Measurements from ENCODE around the gene RNPEP. TPM values are rescaled to one million over a fixed set of nuclear protein-coding genes. Genes with fewer than 3 reads are reported as not detected.

The RNPEP gene
- polyA plus RNA-seq, 3 donors, result 108 to 153 (median 127) TPM

GRCh38 chr1:202016811-202017748, 34.6 kb downstream of the RNPEP start:
- no peaks in the 10 kb centered on the region for H3K27me3 ChIP-seq (ENCODE audit: control insufficient read depth in 2 of 2, insufficient read depth in 2 of 2, low read length in 2 of 2)
- Mint-ChIP-seq H3K4me1 (no peaks in the 10 kb centered on the region), H3K27me3 (ENCODE audit: low read depth in 3 of 3) (peaks cover 0 to 6% (median 2%) of the 10 kb centered on the region in 3 donors), H3K4me3 (no peak overlapping the region), H3K36me3 (peaks cover 13 to 24% of the 10 kb centered on the region in 2 donors), H3K27ac (no peak overlapping the region), H3K9me3 (no peaks in the 10 kb centered on the region)
- H2AFZ ChIP-seq (ENCODE audit: insufficient read depth, low read depth, low read length, poor library complexity, severe bottlenecking), result no peak overlapping the region
- H3K4me2 ChIP-seq (replicated peaks; ENCODE audit: extremely low read depth, low read length, poor library complexity, severe bottlenecking), result no peak overlapping the region
- H3K9ac ChIP-seq (ENCODE audit: insufficient read depth, low read length, poor library complexity, severe bottlenecking), result no peak overlapping the region
- WGBS (ENCODE audit: insufficient coverage), result 96% methylated on average over 13 of the region's 21 CpGs
- no peaks in the 10 kb centered on the region for H4K20me1 ChIP-seq (ENCODE audit: insufficient read depth, low read length)
- H3K4me3 ChIP-seq (replicated peaks in 1 of 3; ENCODE audit: low read depth in 2 of 3, low read length in 3 of 3), result no peak overlapping the region
- H3K36me3 ChIP-seq (replicated peaks in 1 of 2; ENCODE audit: control insufficient read depth in 1 of 2, insufficient read depth in 2 of 2, low read length in 2 of 2), result peaks cover 0 to 17% of the 10 kb centered on the region in 2 donors
- intact Hi-C loops (cut with micrococcal nuclease), result no loop called here
- H3K27ac ChIP-seq (ENCODE audit: low read depth in 1 of 2, low read length in 2 of 2), result no peak overlapping the region
- H3K4me1 ChIP-seq (ENCODE audit: control insufficient read depth in 1 of 2, insufficient read depth in 2 of 2, low read length in 2 of 2), result no peaks in the 10 kb centered on the region
- H3K9me3 ChIP-seq (replicated peaks in 1 of 2; ENCODE audit: control insufficient read depth in 1 of 2, insufficient read depth in 1 of 2, low read length in 2 of 2), result no peaks in the 10 kb centered on the region
- no peaks in the 10 kb centered on the region for H3K79me2 ChIP-seq (ENCODE audit: insufficient read depth, low read length)
- TF ChIP-seq CTCF (IDR thresholded peaks at IDR 0.05), result no peak
- no peak for DNase-seq

GRCh38 chr1:202017749-202018467, 35.5 kb downstream of the RNPEP start:
- Histone ChIP-seq H3K36me3 (replicated peaks in 1 of 2; ENCODE audit: control insufficient read depth in 1 of 2, insufficient read depth in 2 of 2, low read length in 2 of 2) (peaks cover 0 to 17% of the 10 kb centered on the region in 2 donors), H3K4me2 (replicated peaks; ENCODE audit: extremely low read depth, low read length, poor library complexity, severe bottlenecking) (no peak overlapping the region), H3K27ac (ENCODE audit: low read depth in 1 of 2, low read length in 2 of 2) (no peak overlapping the region), H3K4me1 (ENCODE audit: control insufficient read depth in 1 of 2, insufficient read depth in 2 of 2, low read length in 2 of 2) (no peaks in the 10 kb centered on the region), H3K9ac (ENCODE audit: insufficient read depth, low read length, poor library complexity, severe bottlenecking) (no peak overlapping the region), H4K20me1 (ENCODE audit: insufficient read depth, low read length) (no peaks in the 10 kb centered on the region), H3K4me3 (replicated peaks in 1 of 3; ENCODE audit: low read depth in 2 of 3, low read length in 3 of 3) (no peak overlapping the region), H2AFZ (ENCODE audit: insufficient read depth, low read depth, low read length, poor library complexity, severe bottlenecking) (no peak overlapping the region), H3K9me3 (replicated peaks in 1 of 2; ENCODE audit: control insufficient read depth in 1 of 2, insufficient read depth in 1 of 2, low read length in 2 of 2) (no peaks in the 10 kb centered on the region), H3K27me3 (ENCODE audit: control insufficient read depth in 2 of 2, insufficient read depth in 2 of 2, low read length in 2 of 2) (no peaks in the 10 kb centered on the region), H3K79me2 (ENCODE audit: insufficient read depth, low read length) (no peaks in the 10 kb centered on the region)
- Mint-ChIP-seq H3K36me3 (peaks cover 13 to 23% of the 10 kb centered on the region in 2 donors), H3K27ac (no peak overlapping the region), H3K27me3 (ENCODE audit: low read depth in 3 of 3) (peaks cover 2 to 9% (median 3%) of the 10 kb centered on the region in 3 donors), H3K4me1 (no peaks in the 10 kb centered on the region), H3K9me3 (no peaks in the 10 kb centered on the region), H3K4me3 (no peak overlapping the region)
- intact Hi-C loops (cut with micrococcal nuclease), result no loop called here
- DNase-seq, result no peak
- TF ChIP-seq CTCF (IDR thresholded peaks at IDR 0.05), result no peak
- WGBS (ENCODE audit: insufficient coverage), result 92% methylated on average over 7 of the region's 18 CpGs

Data from CD14-positive monocyte (primary cell).